Stimulated activated CD8-positive, alpha-beta memory T cell treated with anti-CD3 and anti-CD28 coated beads, Interleukin-4, amount 100 ng/mL, for 24 hours (primary cell): ENCODE data around the gene RARA.
"Not testable (repeated sequence)": the region's sequence is repeated elsewhere in the genome, so short reads cannot be mapped to it uniquely, and the experiment has no call there.

Experiments used
- DNase-seq: peaks from one replicate; pipeline ENCODE4 v3.0.0-alpha.2; 2020; ENCODE audit warnings: low read depth

Gene RARA

DNA sequence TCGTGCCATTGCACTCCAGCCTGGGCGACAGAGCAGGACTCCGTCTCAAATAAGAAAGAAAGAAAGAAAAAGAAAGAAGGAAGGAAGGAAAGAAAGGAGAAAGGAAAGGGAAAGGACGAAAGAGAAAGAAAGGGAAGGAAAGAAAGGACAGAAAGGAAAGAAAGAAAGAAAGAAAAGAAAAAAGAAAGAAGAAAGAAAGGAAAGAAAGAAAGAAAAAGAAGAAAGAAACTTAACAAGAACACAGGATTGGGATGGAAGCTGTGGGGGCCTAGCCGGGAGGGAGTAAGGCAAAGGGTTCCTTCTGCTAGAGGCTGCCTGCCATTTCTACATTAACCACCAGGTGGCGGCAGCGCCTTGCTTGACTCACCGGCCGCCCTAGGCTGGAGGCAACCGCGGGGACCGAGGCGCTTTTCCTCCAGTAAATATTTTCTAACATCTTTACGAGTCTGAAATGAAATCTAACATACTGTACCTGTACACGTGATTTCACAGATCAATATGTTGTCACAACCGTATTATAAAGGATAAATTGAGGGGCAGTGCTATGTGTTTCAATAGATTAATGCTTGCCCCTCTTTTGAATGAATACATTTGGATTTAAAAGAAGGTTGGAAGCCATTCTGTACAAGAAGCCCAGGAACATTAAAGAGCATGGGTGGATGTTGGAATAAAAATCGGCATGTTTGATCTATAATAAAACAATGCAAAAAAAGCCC is 49.5 kb downstream of the RARA start:
- DNase-seq, result peak; percentile 84

GRCh38 chr17:40360091-40360490 is 51.1 kb downstream of the RARA start:
- no peak for DNase-seq

GRCh38 chr17:40361063-40361924 is 52.3 kb downstream of the RARA start:
- no peak for DNase-seq

DNA sequence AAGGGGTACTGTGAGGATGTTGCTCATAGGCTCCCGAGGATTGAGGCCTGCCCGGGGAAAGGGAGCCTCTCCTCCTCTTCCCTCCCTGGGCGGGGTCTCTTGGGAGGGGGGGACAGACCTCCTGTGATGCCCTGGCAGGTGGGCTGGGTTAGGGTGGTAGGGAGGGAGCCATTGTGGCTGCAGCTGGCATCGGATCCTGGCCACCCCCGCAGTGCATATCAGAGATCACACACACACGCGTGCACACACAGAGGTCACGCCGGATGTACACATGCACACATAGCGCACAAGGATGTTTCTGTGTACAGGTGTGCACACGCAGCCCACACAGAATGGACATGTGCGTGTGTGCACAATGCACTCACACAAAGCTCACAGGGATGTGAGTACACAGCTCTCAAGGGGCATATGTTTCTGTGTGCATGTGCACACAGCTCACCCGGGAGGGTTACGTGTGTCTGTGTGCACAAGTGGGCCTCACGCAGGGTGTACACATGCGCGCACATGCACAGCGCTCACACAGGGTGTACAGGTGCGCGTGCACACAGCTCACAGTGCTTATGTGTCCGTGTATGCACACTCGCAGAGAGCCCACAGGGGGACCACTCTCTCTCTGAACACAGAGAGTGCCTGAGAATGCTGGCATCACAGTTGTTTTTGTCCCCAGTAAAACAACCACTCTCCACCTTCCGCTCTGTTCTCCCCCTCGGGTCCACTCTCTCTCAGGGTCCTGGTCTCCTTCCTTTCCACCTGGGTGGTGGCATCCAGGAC is 53.1 kb downstream of the RARA start:
- no peak for DNase-seq

- peak; percentile 73 for DNase-seq
Measured at GRCh38 chr17:40362696-40363110, 53.7 kb downstream of the RARA start.

DNA sequence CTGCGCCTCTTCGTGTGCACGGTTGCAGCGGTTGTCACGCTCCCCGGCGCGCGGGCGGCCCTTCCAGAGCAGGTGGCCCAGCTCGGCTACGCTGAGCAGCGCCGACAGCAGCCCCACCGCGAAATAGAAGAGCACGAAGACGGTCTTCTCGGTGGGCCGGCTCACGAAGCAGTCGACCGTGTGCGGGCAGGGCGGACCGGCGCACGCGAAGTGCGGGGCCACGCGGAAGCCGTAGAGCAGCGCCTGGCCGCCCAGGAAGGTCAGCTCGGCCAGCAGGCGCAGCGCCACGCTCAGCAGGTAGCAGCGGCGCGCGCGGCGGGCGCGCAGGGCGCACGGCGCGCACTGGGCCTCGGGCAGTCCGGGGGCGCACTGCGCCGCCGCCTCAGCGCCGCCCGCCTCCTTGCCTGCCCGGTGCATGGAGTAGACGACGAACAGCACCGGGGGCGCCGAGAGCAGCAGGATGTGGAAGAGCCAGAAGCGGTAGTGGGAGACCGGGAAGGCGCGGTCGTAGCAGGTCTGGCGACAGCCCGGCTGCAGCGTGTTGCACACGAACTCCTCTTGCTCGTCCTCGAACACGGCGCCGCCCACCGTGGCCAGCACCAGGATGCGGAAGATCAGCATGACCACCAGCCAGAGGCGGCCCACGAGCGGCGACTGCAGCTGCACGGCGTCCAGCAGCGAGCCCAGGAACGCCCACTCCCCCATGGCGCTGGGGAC is 54.3 kb downstream of the RARA start:
- DNase-seq, result no peak

DNA sequence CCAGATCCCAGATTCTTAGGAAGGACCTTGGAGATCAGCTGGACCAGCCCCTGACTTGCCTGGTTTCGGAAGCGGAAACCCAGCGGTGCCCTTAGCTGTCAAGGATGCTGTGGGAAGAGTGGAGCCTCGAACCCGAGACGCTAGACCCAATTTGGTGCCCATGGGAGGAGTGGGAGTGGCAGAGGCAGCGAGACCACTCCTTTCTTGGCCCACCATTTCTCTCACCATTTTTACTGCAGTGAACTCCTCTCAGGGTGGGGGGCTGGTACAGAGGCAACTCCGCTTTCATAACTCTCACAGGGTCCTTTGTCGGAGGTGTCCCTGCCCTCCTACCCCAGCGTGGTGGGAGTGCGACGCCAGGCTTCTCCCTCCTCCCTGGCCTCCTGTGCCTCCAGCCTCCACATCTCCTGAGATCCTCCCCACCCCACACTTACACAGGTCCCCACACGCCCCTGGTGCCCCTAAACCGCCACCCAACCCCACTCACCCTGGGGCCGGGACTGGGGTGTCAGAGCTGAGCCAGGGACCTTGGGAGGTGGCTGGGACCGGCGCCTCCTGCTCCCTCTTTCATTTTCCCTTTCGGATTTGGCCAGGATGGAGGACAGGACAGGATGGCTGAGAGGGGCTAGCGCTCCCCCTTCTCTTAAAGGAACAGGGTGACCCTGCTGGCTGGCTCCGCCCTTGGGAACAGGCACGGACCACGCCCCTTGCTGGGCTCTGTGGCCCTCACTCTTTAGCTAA is 55.3 kb downstream of the RARA start, which contains the start of gene GJD3:
Gene GJD3, minus strand, starts transcription at position 617 of the 741 bp plus-strand sequence. CDS start 922 bp downstream, outside the sequence.
- DNase-seq, result no peak

- DNase-seq, result no peak
Measured at GRCh38 chr17:40364906-40365305, 55.9 kb downstream of the RARA start.

DNA sequence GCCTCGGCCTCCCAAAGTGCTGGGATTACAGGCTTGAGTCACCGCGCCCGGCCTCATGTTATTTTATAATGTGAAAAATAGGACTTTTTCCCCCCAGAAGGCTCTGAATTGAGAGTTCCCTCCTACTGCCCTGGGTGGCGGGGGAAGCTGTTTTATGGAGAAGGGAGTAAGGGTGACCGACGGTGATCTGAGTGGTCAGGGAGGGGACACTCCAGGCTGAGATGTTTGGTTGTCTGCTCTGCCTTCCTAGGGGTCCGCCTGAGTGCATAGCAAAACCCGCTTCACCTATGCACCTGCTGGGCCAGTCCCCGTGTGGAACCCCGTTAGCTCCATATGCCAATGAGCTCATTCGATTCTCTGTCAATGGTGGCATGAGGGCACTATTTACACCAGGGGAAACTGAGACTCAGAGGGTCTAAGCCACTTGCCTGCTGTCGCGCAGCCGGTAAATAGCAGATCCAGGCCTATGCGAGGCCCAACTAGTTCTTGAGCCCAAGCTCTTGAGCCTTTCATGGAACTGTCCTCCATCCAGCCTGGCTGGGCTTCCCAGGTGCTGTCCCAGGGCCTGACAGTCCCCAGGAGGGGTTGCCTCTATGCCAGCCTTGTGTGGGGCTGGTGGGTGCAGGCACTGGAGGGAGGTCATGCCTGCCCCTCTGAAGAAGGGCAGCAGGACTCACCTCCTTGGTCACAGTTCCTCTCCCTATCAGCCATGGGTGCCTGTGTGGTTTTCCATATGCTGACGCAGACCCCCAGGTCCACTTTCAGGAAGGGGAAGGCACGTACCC is 57.3 kb downstream of the RARA start:
- DNase-seq, result no peak

DNA sequence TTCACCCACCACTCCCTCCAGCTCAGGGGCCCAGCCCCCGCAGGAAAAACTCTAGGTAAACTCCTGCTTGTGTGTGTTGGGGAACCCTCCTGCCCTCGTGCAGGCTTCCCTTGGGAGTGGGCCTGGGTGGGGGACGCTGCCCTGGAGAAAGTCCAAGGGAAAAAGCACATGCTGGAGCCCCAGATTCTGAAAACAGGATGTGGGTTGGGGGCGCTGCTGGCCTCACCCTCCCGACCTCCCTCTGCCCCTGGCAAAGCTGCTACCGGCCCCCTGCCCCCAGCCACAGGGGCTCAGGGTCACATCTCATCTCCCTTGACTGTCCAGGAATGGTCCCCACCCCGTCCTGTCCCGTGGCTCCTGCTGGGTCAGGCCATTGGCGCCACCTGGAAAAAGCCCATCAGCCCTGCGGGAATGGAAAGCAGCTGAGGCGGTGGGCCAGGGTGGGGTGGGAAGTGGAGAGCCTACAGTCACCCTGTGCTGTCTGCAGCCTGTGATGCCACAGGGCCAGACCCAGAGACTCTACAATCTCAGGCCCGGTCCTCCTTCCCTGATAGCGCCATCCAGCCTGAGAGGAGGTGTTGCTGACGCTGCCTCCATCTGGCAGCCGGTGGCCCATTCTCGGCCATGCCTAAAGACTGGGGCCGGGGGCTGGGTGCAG is 58.0 kb downstream of the RARA start:
- DNase-seq, result no peak

DNA sequence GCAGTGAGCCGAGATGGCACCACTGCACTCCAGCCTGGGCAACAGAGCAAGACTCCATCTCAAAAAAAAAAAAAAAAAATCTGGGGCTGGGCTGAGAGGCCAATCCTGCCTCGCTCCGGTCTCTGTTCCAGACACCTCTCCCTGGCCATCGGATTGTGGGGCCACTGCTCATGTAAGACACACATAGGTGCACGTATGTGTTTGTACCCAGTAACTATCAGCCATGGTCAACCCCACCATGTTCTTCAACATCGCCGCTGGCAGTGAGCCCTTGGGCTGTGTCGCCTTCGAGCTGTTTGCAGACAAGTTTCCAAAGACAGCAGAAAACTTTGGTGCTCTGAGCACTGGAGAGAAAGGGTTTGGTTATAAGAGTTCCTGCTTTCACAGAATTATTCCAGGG is 58.7 kb downstream of the RARA start:
- not testable (repeated sequence) for DNase-seq

- no peak for DNase-seq
Measured at GRCh38 chr17:40369923-40370322, 60.9 kb downstream of the RARA start.

- no peak for DNase-seq
Measured at GRCh38 chr17:40371261-40371929, 62.4 kb downstream of the RARA start.

- no peak for DNase-seq
Measured at GRCh38 chr17:40372031-40372430, 63.1 kb downstream of the RARA start.

DNA sequence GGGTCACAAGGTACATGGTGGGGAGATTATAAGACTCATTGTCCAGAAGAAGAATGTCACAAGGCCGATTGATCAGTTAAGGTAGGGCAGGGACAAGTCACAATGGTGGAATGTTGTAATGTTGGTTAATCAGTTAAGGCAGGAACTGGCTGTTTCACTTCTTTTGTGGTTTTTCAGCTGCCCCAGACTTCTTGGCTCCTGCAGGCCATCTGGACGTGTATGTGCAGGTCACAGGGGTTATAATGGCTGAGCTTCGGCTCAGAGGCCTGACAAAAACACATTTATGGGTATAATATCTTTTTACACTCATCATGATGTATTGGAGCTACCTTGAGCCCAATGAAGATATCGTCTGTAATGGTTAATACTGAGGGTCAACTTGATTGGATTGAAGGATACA is 63.7 kb downstream of the RARA start:
- DNase-seq, result not testable (repeated sequence)

DNA sequence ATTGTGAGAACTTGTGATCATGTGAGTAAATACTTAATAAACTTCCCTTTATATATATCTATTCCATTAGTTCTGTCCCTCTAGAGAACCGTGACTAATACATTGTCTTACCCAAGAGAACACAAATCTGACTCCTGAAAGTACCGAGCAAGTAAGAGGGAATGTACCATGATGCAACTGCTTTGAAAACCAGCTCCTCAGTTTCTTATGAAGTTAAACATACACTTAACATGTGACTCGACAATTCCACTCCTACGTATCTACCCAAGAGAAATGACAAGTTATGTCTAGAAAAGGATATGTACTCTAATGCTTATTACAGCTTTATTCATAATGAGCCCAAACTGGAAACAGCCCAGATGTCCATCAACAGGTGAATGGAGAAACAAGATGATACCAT is 64.3 kb downstream of the RARA start:
- DNase-seq, result no peak

DNA sequence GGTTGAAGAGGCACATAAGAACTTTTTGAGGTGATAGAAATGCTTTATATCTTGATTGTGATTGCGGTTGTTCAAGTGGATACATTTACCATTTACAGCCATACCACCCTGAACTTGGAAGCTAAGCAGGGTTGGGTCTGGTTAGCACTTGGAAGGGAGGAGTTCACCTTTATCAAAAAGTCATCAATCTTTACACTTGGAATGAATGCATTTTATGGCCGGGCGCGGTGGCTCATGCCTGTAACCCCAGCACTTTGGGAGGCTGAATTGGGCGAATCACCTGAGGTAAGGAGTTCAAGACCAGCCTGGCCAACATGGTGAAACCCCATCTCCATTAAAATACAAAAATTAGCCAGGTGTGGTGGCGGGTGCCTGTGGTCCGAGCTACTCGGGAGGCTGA is 65.0 kb downstream of the RARA start:
- no peak for DNase-seq

GRCh38 chr17:40374821-40375498 is 66.0 kb downstream of the RARA start:
- no peak for DNase-seq

DNA sequence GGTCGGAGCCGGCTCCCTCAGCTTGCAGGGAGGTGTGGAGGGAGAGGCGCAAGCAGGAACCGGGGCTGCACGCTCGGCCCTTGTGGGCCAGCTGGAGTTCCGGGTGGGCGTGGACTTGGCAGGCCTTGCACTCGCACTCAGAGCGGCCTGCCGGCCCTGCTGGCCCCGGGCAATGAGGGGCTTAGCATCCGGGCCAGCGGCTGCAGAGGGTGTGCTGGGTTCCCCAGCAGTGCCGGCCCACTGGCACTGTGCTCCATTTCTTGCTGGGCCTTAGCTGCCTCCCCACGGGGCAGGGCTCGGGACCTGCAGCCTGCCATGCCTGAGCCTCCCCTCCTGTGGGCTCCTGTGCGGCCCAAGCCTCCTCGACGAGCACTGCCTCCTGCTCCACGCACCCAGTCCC is 66.8 kb downstream of the RARA start:
- not testable (repeated sequence) for DNase-seq
